Spleen (tissue), 7 donors: ENCODE data around the gene DIP2A.

Experiments used
- POLR2A ChIP-seq, 3 donors: fragments of 450-650 bp; IDR thresholded peaks; one replicate each; pipeline ENCODE4 v1.5.1; 2017; ENCODE audit warnings: antibody characterized with exemption in 3 of 3, mild to moderate bottlenecking in 1 of 3
- TF ChIP-seq, protein P1 (sequence below), 11 experiments: fragments of 200-600 bp in 7 of 11; fragments of 450-650 bp in 4 of 11; sonication (generic) in 4 of 11; IDR thresholded peaks in 8 of 11; conservative IDR thresholded peaks in 3 of 11; 1 replicate in 7 of 11; 2 replicates in 4 of 11; pipeline versions ENCODE4 v1.4.0 to v1.8.0; 2016 to 2021; ENCODE audit warnings: antibody characterized with exemption in 11 of 11, inconsistent platforms in 4 of 11, mild to moderate bottlenecking in 1 of 11
- donor health status: DM: no; HTN: no; CAD: no; lungs with moderate emphysema.
- donor health status: DM: no; HTN: no; CAD: no.
- donor health status: DM: no; HTN: no; CAD: no.

DNA sequence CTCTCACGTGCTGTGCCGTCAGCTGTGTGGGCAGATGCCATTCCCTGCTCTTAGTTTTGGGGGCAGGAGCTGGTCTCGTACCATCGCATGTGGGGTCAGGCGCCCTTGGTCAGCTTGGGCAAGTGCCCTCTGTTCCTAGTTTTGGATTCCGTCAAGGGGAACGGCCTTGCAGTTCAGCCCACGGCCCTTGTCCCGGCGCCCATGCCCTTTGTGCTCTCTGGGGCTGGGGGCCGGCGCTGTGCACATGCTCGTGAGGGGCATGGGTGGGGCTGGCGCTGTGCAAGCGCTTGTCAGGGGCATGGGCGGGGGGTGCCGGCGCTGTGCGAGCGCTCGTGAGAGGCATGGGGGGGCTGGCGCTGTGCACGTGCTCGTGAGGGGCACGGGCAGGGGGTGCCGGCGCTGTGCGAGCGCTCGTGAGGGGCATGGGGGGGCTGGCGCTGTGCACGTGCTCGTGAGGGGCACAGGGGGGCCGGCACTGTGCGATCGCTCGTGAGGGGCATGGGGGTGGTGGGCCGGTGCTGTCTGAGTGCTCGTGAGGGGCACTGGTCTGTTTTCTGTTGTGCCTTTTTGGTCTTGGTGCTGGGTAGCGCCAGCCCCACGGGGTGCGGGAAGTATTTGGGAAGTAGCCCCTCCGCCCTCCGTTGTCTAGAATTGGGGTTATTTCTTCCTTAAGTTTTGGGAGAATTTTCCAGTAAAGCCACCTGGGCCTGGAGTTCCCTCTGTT is 29.5 kb upstream of the DIP2A start:
- TF ChIP-seq, protein P1, sequence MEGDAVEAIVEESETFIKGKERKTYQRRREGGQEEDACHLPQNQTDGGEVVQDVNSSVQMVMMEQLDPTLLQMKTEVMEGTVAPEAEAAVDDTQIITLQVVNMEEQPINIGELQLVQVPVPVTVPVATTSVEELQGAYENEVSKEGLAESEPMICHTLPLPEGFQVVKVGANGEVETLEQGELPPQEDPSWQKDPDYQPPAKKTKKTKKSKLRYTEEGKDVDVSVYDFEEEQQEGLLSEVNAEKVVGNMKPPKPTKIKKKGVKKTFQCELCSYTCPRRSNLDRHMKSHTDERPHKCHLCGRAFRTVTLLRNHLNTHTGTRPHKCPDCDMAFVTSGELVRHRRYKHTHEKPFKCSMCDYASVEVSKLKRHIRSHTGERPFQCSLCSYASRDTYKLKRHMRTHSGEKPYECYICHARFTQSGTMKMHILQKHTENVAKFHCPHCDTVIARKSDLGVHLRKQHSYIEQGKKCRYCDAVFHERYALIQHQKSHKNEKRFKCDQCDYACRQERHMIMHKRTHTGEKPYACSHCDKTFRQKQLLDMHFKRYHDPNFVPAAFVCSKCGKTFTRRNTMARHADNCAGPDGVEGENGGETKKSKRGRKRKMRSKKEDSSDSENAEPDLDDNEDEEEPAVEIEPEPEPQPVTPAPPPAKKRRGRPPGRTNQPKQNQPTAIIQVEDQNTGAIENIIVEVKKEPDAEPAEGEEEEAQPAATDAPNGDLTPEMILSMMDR (IDR thresholded peaks at IDR 0.05 in 8 of 11, conservative IDR thresholded peaks at IDR 0.05 in 3 of 11) = no peak
- no peak for TF ChIP-seq POLR2A (IDR thresholded peaks at IDR 0.05)
